Endothelial cell of hepatic sinusoid (primary cell): Measurements from ENCODE around the gene CYP26A1.

Experiments used
- in situ Hi-C: cut with HindIII; loops from 2 replicates; pipeline ENCODE4 v1.10.0; 2017; ENCODE audit warnings: low sequenced_read_pairs

The CYP26A1 gene

DNA sequence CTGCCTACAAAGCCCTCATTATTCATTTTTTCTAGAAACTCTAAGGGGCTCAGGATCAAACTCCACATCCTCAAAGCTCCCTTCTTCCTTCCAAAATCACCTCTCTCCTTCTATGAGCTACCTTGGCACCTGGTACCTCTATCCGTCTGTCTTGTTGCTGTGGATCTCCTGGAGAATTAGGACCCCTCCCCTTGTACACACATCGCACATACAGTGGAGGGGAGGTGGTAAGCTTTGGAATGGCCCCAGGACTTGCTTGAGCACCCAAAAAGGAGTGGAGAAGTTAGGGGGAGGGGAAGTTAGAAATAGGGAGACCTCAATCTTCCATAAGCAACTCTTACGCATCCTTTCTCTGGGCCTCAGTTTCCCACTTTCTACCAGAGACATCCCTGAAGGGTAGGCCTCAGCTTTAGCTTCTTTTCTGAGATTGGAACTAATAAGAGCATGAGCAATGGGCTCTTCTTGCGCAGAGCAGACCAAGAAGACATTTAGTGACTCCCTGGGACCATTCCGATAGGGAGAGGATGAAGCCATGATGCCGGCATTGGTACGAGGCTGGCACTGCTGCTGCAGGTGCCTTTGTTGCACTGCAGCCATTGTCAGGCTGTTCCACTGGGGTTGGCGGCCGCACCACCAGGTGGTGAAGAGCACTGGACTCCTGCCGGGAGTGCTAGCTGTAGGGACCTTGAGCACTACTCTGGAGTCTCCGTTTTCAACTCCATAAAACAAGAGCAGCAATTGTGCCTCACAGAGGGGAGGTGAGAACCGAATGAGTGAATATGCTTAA, 8.6 kb upstream of the CYP26A1 start:
- in situ Hi-C loops = loop anchor here (5.0 kb wide), 1 partner anchor 52 kb away; no protein-coding TSS in a partner anchor

DNA sequence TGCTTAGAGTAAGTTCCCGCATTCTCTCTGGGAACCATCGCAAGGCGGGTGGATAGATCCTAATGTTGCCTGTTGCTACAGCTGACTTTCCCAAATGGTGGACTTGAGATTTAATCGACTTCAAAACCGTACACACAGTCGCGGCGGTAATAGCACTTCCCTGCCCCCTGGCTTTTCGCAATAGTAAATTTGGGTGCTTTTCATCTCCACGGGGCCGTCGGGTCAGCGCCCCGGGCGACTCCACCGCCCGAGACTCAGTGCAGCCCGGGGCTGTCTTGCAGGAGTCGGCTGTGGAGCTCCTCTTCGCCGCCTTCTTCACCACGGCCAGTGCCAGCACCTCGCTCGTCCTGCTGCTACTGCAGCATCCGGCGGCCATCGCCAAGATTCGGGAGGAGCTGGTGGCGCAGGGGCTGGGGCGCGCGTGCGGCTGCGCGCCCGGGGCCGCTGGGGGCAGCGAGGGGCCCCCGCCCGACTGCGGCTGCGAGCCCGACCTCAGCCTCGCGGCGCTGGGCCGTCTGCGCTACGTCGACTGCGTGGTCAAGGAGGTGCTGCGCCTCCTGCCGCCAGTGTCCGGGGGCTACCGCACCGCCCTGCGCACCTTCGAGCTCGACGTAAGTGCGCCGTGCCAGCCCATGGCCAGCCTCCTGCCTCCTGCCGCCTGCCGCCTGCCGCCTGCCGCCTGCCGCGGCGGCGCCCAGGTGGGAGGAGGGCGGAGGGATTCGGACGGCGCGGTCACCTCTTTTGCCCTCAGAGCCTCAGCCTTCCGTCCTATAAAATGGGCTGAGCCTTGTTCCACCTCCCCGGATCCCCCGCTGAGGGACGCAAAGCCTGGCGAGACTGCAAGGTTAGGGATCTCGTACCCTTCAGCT, 7.8 kb upstream of the CYP26A1 start:
- in situ Hi-C loops = loop anchor here (5.0 kb wide), 1 partner anchor 51 kb away; no protein-coding TSS in a partner anchor

DNA sequence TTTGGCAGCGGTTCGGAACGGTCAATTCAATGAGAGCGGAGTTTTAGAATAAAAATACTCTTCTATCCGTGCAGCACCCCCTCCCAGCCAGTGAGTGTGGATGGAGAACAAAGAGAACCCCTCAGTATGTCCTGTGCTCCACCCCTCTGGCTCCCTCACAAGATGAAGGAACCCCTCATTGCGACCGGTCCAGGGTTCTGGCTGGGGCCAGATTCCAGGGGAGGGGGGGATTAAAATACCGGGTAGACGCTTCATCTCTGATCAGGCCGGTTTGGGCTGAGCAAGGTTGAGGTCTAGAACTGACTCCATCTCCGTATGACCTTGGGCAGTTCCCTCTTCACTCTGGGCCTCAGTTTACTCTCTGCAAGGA, 7.2 kb upstream of the CYP26A1 start:
- in situ Hi-C loops = loop anchor here (5.0 kb wide), 1 partner anchor 51 kb away; no protein-coding TSS in a partner anchor

DNA sequence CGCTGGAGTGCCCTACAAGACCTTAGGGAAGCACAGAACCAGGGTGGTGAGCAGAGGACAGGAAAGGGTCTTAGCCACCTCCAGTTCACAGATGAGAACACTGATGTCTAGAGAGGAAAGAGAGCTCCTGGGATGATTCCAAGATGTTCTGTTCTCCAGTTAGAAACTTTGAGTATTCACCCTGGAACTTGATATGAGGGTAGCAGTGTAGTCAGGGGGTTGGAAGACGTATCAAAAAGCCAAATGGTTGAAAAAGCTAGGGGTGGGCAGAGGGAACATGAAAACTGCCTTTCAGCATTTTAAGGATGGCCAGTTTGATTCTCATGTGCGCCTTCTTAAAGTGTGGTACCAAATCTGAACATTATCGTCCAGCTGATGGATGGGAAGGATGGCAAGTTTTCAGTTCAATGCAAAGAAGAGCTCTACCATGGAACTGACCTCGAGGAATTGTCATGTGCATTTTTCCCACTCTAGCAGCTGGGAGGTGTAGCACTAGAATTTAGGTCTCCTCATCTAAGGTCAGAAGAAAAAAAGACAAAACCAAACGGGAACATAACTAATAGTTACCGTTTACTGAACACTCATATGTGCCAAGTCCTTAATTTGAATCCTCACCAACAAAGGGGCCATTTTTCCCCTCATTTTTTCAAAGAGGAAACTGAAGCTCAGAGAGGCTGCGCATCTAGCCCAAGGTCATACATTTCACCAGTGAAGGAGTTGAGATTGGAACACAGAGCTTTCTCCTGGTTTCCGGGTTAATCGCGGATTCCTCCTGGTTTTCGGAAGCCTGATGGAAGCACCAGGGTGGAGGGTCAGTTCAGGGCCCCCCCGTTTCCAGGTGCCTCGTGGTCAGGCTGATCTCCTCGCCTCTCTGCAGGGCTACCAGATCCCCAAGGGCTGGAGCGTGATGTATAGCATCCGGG, 6.0 kb upstream of the CYP26A1 start:
- in situ Hi-C loops = loop anchor here (5.0 kb wide), 1 partner anchor 50 kb away; no protein-coding TSS in a partner anchor

DNA sequence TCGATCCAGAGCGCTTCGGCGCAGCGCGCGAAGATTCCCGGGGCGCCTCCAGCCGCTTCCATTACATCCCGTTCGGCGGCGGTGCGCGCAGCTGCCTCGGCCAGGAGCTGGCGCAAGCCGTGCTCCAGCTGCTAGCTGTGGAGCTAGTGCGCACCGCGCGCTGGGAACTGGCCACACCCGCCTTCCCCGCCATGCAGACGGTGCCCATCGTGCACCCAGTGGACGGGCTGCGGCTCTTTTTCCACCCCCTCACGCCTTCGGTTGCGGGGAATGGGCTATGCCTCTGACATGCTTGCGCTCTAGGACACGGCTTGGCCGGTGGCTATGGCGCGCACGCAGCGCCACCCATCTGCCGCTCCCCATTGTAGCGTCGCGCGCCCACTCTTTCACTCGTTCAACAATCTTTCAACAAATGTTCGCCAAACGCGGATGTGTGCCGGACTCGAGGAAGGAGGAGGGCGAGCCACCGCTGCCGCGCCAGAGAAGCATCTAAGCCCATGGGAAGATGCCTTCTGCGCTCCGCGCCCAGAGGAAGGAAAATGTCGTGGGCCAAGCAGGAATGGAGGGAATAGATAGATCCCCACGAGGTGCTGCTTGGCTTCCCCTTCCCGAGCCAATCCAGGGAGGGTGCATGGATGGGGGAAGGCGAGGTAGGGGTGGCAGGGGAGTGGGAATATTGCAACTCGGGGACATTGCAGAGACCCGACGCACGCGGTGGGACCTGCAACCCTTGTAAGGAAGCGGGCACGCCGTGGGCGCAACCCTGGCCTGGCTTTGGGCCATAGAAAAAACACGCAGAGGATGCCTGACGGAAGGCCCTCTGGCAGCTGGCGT, 5.1 kb upstream of the CYP26A1 start:
- in situ Hi-C loops = loop anchor here (5.0 kb wide), 1 partner anchor 49 kb away; no protein-coding TSS in a partner anchor

DNA sequence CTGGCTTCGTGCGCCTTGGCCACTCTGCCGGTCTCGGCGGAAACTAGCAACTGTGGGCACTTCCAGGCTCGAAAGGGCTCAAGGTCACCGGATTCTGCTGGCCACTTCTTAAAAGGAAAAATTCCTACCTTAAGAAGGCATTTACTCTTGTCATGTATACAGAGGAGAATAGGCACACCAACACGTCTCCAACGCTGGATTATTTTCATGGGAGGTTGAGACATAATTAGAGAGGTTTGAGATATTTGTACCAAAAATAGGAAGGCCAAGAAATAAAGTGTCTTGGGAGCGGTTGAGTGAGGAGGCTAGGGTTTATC, 4.5 kb upstream of the CYP26A1 start:
- in situ Hi-C loops = loop anchor here (5.0 kb wide), 1 partner anchor 48 kb away; no protein-coding TSS in a partner anchor

DNA sequence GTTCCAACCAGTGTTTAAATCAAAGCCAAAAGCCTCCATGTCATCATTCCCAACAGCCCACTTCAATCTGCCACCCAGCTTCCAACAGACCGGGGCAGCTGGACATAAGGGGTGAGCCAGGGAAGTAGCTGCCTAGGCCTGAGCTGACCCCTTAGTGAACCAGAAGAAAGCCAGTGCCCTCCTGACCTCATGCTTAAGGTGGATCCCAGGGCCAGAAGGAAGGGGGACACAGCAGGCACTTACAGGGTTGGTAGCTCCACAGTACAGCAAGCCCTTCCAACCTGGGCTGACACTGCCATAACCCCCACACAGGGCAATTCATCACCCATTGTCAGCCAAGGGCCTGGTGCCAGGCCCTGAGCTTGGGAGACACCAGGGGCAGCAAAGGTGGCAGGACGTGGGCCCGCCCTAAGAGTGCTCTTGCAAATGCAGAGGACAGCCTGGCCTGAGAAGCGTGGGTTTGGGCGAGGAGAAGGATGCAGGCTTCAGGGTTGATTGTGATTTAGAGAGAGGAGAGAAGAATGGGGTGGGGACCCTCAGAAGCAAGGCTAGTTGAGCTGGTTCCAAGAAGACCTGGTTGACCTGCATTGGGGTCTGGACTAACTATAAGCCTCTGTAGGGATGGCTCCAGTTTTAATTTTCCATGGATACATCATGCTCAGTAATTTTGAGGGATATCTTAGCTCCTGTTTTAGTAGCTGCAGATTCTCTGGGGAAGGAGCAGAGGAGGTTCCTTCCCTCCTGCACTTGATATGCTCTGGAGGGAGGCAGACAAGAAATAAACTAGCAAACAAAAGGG, 3.1 kb upstream of the CYP26A1 start:
- in situ Hi-C loops = no loop called here

DNA sequence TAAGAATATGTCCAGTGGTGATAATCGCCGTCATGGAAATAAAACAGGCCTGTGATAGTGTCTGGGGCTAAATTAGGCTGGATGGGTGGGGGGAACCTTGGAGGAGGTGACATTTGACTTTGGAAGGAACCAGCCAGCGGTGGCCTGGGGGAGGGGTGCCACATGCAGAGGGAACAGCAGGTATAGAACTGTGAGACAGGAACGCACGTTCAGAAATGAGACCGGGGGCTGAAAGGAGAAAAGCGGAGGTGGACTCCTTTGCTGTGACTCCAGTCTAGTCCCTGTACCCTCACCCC, 2.6 kb upstream of the CYP26A1 start:
- in situ Hi-C loops = no loop called here

DNA sequence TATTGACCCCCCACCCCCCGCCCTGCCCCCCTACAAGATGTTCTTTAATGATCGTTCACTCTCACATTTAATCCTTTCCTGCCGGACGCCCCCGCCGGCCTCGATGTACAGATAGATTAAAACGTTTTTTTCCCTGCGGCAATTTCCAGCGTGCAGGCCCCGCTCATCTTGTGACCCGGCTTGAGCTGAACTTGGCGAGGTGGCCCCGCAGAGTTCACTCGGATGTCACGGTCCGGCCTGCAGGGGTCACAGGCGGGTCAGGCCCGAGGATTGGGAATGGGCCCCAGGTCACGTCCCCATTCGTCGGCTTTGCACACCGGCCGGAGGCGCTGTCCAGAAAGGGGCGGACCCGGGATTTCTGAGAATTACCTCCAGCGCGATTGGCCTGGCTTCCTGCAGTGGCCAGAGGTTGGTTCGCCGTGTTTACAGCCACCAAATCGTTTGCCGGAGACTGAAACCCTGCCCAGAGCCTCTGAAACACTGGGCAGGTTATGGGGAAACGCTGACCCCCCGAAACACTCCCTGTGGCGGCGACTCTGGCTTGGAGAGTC, 1.9 kb upstream of the CYP26A1 start:
- in situ Hi-C loops = no loop called here

DNA sequence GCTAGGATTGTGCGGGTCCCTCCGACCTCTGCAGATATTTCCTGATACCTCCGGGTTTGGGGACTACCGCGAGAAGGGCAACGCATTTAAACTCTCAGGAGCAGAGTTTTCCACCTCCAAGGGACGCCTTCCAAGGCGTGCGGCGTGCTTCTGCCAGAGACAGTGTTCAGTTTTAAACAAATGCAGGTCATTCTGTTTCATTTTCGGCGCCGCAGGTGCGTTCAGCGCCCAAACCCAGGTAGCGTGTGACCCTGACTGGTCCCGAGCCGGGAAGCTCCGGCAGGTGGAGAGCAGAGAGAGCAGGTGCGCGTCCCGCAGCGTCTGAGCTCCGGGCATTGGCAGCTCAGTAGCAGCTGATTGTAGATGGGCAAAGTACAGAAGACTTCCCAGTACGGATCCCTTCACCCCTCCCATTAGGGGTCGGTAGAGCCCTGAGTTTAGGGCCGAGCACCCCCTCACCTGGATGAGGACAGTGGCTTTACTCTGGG, 1.4 kb upstream of the CYP26A1 start:
- in situ Hi-C loops = no loop called here

DNA sequence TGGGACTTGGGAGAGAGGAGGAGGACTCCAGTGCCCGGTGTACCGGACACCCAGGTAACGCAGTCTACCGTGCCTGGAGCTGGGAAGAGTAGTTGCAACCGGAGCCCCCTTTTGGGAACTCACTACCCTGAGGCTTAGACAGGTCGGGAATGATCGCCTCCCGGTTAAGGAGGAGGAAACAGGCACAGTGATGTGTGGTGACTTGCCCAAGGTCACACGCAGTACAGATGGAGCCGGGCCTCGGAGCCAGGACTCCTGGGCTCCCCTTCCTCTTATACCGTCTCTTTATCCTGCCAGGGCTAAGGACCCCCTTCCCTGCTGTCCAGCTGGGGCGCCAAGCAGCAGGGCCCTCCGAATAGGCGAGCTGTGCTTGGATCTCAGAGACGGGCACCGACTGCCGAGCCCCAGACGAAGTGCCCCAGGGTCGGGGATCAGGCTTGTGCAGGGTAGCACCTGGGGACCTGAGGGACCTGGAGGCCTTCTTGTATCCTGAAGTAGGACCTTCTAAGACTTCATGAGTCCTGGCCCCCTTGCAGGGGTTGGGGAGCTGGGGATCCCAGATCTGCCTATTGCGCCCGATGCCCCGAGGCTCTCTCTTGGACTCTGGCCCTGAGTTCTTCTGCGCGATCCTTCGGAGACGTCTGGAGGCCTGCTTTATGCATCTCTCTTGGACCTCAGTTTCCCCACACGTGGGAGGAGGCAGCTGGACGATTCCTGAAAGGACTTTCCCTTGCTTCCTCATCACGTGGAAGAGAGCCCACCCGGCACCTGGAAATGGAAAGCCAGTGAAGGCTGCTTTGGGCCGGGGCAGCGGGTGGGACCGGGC, 767 bp upstream of the CYP26A1 start:
- in situ Hi-C loops = no loop called here

DNA sequence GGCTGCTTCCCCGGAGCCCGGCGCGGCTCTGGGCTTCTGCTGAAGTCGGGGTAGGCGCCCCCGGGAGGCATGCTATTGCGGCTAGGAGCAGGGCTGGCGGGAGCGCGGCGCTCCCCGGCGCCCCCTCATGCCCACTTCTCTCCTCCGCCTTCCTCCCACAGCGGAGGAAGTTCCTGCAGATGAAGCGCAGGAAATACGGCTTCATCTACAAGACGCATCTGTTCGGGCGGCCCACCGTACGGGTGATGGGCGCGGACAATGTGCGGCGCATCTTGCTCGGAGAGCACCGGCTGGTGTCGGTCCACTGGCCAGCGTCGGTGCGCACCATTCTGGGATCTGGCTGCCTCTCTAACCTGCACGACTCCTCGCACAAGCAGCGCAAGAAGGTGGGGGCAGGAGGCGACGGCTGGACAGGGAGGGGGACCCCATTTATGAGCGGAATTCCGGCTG, 479 bp downstream of the CYP26A1 start:
- in situ Hi-C loops = no loop called here

DNA sequence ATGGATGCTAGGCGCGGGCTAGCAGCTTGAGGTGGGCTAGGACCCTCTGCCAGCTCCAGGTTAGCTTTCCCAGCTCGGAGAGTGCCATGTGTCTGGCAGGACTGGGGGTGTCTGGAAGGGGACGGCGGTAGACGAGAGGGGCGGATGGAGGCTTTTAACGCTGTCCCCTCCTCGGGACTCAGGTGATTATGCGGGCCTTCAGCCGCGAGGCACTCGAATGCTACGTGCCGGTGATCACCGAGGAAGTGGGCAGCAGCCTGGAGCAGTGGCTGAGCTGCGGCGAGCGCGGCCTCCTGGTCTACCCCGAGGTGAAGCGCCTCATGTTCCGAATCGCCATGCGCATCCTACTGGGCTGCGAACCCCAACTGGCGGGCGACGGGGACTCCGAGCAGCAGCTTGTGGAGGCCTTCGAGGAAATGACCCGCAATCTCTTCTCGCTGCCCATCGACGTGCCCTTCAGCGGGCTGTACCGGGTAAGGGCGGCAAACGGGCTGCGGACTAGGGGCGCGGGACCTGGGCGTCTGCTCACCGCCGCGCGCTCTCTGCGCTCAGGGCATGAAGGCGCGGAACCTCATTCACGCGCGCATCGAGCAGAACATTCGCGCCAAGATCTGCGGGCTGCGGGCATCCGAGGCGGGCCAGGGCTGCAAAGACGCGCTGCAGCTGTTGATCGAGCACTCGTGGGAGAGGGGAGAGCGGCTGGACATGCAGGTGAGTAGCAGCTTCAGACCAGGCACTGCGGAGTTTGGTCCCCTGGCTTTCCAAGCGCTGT, 1.1 kb downstream of the CYP26A1 start:
- in situ Hi-C loops = no loop called here

DNA sequence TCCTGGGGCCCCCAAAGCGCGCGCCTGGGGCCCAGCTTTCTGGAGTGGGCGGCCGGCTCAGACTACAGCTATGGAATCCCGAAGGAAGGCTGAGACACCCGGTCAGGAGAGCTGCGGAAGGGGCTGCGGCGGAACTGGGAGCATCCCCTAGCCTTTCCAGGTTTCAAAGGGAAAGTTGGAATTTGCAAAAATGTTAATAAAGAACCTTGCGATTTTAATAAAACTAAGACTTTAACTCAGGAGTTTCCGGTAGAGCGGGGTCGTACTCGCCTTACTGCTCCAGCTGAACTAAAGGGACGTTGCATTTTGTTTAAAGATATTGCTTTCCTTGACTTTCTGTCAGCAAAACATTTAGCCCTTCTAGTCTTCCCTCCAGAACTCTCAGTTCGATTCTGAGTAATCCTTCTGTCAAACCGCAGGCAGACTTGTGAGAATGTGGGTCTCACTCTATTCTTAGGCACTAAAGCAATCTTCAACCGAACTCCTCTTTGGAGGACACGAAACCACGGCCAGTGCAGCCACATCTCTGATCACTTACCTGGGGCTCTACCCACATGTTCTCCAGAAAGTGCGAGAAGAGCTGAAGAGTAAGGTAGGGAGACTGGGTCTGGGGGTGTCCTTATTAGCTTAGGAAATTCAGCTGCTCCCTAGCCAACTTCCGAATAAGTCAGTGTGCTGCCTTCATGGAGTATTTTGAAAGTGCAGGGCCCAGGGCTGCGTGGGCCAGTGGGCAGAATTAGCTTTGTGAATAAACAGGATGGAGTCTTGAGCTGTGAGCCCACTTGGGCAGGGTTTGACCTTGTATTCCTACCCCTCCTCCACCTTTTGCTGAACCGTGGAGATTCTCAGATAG, 1.9 kb downstream of the CYP26A1 start:
- in situ Hi-C loops = no loop called here

DNA sequence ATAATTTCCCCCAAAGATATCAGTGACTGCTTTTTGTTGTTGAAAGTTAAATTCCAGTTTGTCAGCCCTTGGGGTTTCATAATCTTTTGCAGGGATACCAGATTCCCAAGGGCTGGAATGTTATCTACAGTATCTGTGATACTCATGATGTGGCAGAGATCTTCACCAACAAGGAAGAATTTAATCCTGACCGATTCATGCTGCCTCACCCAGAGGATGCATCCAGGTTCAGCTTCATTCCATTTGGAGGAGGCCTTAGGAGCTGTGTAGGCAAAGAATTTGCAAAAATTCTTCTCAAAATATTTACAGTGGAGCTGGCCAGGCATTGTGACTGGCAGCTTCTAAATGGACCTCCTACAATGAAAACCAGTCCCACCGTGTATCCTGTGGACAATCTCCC, 3.2 kb downstream of the CYP26A1 start:
- in situ Hi-C loops = no loop called here

DNA sequence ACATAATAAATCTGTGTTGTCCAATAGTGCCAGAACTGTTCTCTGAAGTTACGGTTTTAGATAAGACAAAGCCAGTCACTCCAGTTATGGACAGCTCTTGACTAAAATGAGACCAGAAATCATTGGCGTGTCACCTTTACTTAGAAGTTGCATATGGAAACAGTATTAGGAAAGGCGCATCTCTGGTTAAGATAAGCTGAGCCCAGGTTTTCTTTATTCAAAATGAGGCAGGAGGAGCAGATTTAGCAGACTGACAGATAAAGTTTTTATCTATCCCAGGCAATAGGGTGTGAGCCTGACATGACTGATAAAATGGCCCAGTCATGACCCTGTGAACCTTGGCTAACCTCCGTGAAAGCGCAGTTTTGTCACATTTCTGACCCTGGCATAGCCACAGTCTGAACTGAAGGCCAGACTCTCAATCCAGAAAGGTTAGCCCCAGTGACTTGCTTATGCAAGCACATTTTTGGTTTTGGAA, 4.2 kb downstream of the CYP26A1 start:
- in situ Hi-C loops = no loop called here
